ENCODE data around the gene ABRACL.

ABRACL gene

DNA sequence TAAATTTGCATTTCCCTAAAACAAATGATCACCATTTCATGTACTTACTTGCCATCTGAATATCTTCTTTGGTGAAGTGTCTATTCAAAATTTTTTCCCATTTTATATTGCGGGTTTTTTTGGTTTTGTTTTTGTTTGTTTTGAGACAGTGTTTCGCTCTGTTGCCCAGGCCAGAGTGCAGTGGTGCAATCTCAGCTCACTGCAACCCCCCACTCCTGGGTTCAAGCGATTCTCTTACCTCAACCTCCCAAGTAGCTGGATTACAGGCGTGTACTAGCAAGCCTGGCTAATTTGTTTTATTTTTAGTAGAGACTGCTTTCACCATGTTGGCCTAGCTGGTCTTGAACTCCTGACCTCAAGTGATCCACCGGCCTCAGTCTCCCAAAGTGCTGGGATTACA is 31.4 kb upstream of the ABRACL start:
- no peak for DNase-seq (ENCODE audit: low spot score)
- no peak for TF ChIP-seq CTCF (IDR thresholded peaks at IDR 0.05; ENCODE audit: borderline replicate concordance, control extremely low read depth, extremely low read depth, insufficient read depth, missing control alignments)
- in situ Hi-C loops (cut with MboI; ENCODE audit: low sequenced_read_pairs, unreplicated experiment): no loop called here

- in situ Hi-C loops (cut with MboI; ENCODE audit: low sequenced_read_pairs, unreplicated experiment): no loop called here
- no peak for TF ChIP-seq CTCF (IDR thresholded peaks at IDR 0.05; ENCODE audit: borderline replicate concordance, control extremely low read depth, extremely low read depth, insufficient read depth, missing control alignments)
- DNase-seq (ENCODE audit: low spot score): no peak
Measured at GRCh38 chr6:138999949-139000725, 28.4 kb upstream of the ABRACL start.

DNA sequence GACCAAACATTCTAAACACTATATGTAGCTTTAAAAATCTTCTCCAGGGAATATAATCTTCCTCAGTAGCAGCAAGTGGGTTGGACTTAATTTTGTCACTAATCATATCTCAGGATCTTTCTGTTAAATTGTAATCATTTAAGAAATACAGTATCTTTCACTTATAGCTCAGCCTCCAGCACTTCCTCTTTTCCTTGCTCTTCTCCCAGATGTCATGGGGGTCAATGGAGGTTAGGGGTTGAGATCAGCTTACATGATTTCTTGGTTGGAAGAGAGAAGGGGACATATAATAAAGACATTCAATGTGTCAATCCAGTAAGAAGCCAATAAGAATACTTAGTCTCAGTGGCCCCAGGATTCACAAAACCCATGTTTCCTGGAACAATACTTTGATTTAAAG is 24.8 kb upstream of the ABRACL start:
- DNase-seq (ENCODE audit: low spot score): no peak
- no peak for TF ChIP-seq CTCF (IDR thresholded peaks at IDR 0.05; ENCODE audit: borderline replicate concordance, control extremely low read depth, extremely low read depth, insufficient read depth, missing control alignments)
- in situ Hi-C loops (cut with MboI; ENCODE audit: low sequenced_read_pairs, unreplicated experiment): no loop called here

DNA sequence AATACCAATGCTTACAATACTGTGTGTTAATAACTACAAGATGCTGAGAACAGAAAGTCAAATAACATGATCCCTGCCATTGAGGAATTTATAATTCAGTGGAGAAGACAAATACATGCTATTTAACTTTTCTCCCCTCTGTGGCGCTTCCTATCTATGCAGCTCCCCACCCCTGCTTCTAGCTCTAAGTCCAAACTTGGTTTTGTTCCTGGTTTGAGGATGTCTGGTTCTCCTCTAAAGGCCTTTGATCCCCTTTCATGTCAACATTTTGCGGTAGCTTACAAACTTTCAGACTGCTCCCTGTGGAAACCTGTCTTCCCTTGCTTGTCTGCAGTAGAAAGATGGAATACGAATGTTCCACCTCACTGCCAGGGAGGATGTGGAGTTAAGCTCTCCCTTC is 22.1 kb upstream of the ABRACL start:
- no peak for TF ChIP-seq CTCF (IDR thresholded peaks at IDR 0.05; ENCODE audit: borderline replicate concordance, control extremely low read depth, extremely low read depth, insufficient read depth, missing control alignments)
- in situ Hi-C loops (cut with MboI; ENCODE audit: low sequenced_read_pairs, unreplicated experiment): no loop called here
- DNase-seq (ENCODE audit: low spot score): no peak

- in situ Hi-C loops (cut with MboI; ENCODE audit: low sequenced_read_pairs, unreplicated experiment): no loop called here
- DNase-seq (ENCODE audit: low spot score): no peak
- TF ChIP-seq CTCF (IDR thresholded peaks at IDR 0.05; ENCODE audit: borderline replicate concordance, control extremely low read depth, extremely low read depth, insufficient read depth, missing control alignments): no peak
Measured at GRCh38 chr6:139007428-139007827, 21.1 kb upstream of the ABRACL start.

DNA sequence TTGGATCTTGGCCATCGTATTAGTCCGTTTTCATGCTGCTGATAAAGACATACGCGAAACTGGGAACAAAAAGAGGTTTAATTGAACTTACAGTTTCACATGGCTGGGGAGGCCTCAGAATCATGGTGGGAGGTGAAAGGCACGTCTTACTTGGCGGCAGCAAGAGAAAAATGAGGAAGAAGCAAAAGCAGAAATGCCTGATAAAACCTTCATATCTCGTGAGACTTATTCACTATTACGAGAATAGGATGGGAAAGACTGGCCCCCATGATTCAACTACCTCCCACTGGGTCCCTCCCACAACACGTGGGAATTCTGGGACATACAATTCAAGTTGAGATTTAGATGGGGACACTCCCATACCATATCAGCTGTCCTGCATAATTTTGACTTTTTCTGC is 20.4 kb upstream of the ABRACL start:
- in situ Hi-C loops (cut with MboI; ENCODE audit: low sequenced_read_pairs, unreplicated experiment): no loop called here
- no peak for DNase-seq (ENCODE audit: low spot score)
- no peak for TF ChIP-seq CTCF (IDR thresholded peaks at IDR 0.05; ENCODE audit: borderline replicate concordance, control extremely low read depth, extremely low read depth, insufficient read depth, missing control alignments)

Measured in GM13976 (cell line).